IMR-90 (cell line): ENCODE measurements around the gene MIEF1.

Experiments used
- BHLHE40 ChIP-seq: fragments of 150-350 bp; IDR thresholded peaks from 2 replicates; pipeline ENCODE4 v1.6.1; 2016; ENCODE audit warnings: mild to moderate bottlenecking, low read depth, low read length
- CEBPB ChIP-seq: IDR thresholded peaks from 2 replicates; pipeline ENCODE4 v1.6.1; 2012; ENCODE audit warnings: low read depth, low read length, improper control_type of control experiment
- ELK1 ChIP-seq: fragments of 150-350 bp; IDR thresholded peaks from 2 replicates; pipeline ENCODE4 v1.6.1; 2016; ENCODE audit warnings: low read depth, mild to moderate bottlenecking, low read length, moderate library complexity, borderline replicate concordance
- MAZ ChIP-seq: IDR thresholded peaks from 2 replicates; pipeline ENCODE4 v1.6.1; 2012; ENCODE audit warnings: low read depth, mild to moderate bottlenecking, low read length, improper control_type of control experiment, moderate library complexity, borderline replicate concordance
- MXI1 ChIP-seq: IDR thresholded peaks from 2 replicates; pipeline ENCODE4 v1.6.1; 2012; ENCODE audit warnings: low read depth, mild to moderate bottlenecking, low read length, moderate library complexity, borderline replicate concordance
- NFE2L2 ChIP-seq: fragments of 150-350 bp; IDR thresholded peaks from 2 replicates; pipeline ENCODE4 v1.6.1; 2016; ENCODE audit warnings: low read depth, mild to moderate bottlenecking, low read length
- POLR2A ChIP-seq: IDR thresholded peaks from 2 replicates; pipeline ENCODE4 v1.6.1; 2012; ENCODE audit warnings: mild to moderate bottlenecking, low read depth, low read length
- RAD21 ChIP-seq: IDR thresholded peaks from 2 replicates; pipeline ENCODE4 v1.6.1; 2012; ENCODE audit warnings: low read length, improper control_type of control experiment
- RCOR1 ChIP-seq: IDR thresholded peaks from 2 replicates; pipeline ENCODE4 v1.6.1; 2012; ENCODE audit warnings: mild to moderate bottlenecking, low read length, improper control_type of control experiment; ENCODE audit not compliant: insufficient replicate concordance
- RFX5 ChIP-seq: IDR thresholded peaks from 2 replicates; pipeline ENCODE4 v1.8.0; 2012; ENCODE audit warnings: low read depth, mild to moderate bottlenecking, low read length, moderate library complexity
- USF2 ChIP-seq: fragments of 150-350 bp; IDR thresholded peaks from 2 replicates; pipeline ENCODE4 v1.6.1; 2017; ENCODE audit warnings: mild to moderate bottlenecking, antibody characterized with exemption, low read length, low read depth
- TF ChIP-seq, protein P1 (sequence below): conservative IDR thresholded peaks from 2 replicates; pipeline ENCODE4 v1.5.1; 2012; ENCODE audit warnings: mild to moderate bottlenecking, low read depth, low read length, improper control_type of control experiment

DNA sequence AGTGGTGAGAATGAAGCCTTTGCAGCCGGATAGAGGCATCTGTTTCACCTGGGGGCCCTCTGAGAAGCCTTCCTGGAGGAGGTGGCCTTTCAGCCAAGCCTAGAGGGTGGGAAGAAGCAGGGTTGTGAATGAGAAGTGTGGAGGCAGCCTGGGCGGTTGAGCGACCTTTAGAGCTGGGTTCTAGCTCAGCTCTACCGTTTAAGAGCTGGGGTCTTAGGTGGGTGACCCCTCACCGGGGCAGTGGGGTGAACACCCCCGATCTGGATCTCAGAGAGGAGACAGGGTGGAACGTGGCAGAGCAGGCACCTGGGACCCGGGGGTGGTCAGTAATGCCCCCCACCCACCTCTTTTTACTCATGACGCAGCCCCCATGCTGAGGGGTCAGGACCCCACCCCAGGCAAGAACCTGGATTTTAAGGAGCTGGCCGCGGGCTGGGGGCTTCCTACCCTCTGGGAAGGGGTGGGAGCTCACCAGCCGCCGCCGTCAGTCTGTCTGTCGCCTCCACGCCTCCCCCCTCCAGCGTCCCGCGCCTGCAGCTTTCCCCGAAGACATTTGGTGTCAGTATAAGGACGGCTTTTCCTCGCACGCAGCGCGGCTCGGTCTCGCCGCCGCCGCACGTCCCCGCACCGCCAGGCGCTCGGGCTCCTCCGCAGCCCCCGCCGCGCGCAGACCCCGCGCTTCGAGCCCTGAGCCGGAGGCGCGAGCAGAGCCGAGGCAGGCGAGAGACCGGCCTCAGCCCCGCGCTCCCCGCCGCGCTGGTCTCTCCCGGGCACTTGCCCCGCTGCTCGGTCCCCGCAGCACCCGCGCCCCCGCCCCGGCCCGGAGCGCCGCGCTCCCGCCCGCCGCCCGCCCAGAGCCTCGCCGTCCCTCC is 55.1 kb downstream of the MIEF1 start:
- TF ChIP-seq, protein P1, sequence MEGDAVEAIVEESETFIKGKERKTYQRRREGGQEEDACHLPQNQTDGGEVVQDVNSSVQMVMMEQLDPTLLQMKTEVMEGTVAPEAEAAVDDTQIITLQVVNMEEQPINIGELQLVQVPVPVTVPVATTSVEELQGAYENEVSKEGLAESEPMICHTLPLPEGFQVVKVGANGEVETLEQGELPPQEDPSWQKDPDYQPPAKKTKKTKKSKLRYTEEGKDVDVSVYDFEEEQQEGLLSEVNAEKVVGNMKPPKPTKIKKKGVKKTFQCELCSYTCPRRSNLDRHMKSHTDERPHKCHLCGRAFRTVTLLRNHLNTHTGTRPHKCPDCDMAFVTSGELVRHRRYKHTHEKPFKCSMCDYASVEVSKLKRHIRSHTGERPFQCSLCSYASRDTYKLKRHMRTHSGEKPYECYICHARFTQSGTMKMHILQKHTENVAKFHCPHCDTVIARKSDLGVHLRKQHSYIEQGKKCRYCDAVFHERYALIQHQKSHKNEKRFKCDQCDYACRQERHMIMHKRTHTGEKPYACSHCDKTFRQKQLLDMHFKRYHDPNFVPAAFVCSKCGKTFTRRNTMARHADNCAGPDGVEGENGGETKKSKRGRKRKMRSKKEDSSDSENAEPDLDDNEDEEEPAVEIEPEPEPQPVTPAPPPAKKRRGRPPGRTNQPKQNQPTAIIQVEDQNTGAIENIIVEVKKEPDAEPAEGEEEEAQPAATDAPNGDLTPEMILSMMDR, result peak; percentile 39
- TF ChIP-seq RAD21 (peak; percentile 50), ELK1 (no peak), RFX5 (no peak), MAZ (no peak), POLR2A (no peak), BHLHE40 (no peak), CEBPB (no peak), RCOR1 (no peak), NFE2L2 (no peak), MXI1 (no peak), USF2 (no peak)
